Testis (tissue), 3 donors: ENCODE measurements around the gene PPP1R37. TPM values are rescaled to one million over a fixed set of nuclear protein-coding genes. Genes with fewer than 3 reads are reported as not detected.

ENCODE experiments used
- DNase-seq: peaks from one replicate; pipeline ENCODE4 v3.0.0-alpha.2; 2019
- H3K27ac ChIP-seq, 2 donors: fragments of 200-600 bp; sonication (generic); one replicate each; pipeline ENCODE4 v1.5.1; 2019
- H3K27me3 ChIP-seq: fragments of 200-600 bp; sonication (generic); one replicate; pipeline ENCODE4 v1.5.1; 2019
- H3K36me3 ChIP-seq: fragments of 200-600 bp; sonication (generic); one replicate; pipeline ENCODE4 v1.5.1; 2017; ENCODE audit warnings: low read depth; ENCODE audit errors: missing control alignments
- H3K4me1 ChIP-seq: fragments of 200-600 bp; sonication (generic); one replicate; pipeline ENCODE4 v1.5.1; 2019
- H3K4me3 ChIP-seq, 2 donors: fragments of 200-600 bp; sonication (generic); one replicate each; pipeline ENCODE4 v1.5.1; 2017 to 2019
- H3K9me3 ChIP-seq: fragments of 200-600 bp; sonication (generic); one replicate; pipeline ENCODE4 v1.5.1; 2017
- CTCF ChIP-seq, 3 experiments: fragments of 450-650 bp in 2 of 3; fragments of 200-600 bp in 1 of 3; sonication (generic) in 1 of 3; IDR thresholded peaks; one replicate each; pipeline ENCODE4 v1.5.1; 2016 to 2019; ENCODE audit warnings: antibody characterized with exemption in 3 of 3, mild to moderate bottlenecking in 2 of 3, moderate library complexity in 1 of 3
- POLR2A ChIP-seq: fragments of 450-650 bp; IDR thresholded peaks from one replicate; pipeline ENCODE4 v1.6.1; 2017; ENCODE audit warnings: antibody characterized with exemption, mild to moderate bottlenecking, moderate library complexity
- WGBS, 2 donors: methylation state at CpG; one replicate each; pipeline ENCODE4 v1.1.5; 2018; 5-methylcytosine and 5-hydroxymethylcytosine counted together
- intact Hi-C: fragments of 100-400 bp; cut with DNase I; formaldehyde crosslinking; loops from one replicate; pipeline ENCODE4 v1.15.1; 2023; ENCODE audit warnings: low total_unique reads
- polyA plus RNA-seq: library from polyadenylated mRNA; stranded (reverse); fragments of 350-450 nt; fragmentation: Illumina TruSeq; extraction: RNeasy Lipid Tissue Mini Kit (QIAGEN cat#74804); gene quantifications from one replicate; pipeline ENCODE4 v1.2.3, GENCODE V29; 2014; ENCODE audit warnings: low read depth, low replicate concordance; ENCODE audit not compliant: insufficient read depth
- total RNA-seq, 2 donors: library from RNA; depleted of rRNA; stranded (reverse); fragments of >200 nt; gene quantifications; one replicate each; pipeline ENCODE4 v1.2.3, GENCODE V29; 2016

Gene PPP1R37
- total and polyA plus RNA-seq, 3 donors from 2014 or later = 28.5 to 83.0 (median 82.5) TPM

GRCh38 chr19:45074744-45075300, 18.2 kb upstream of the PPP1R37 start:
- TF ChIP-seq POLR2A (no peak), CTCF (IDR thresholded peaks at IDR 0.05) (no peak)
- H3K4me3 ChIP-seq = no peak overlapping the region
- 73 to 88% methylated on average over 4 to 11 of the region's 11 CpGs for WGBS, 2 donors
- intact Hi-C loops = no loop called here
- H3K27ac ChIP-seq = no peak overlapping the region
- DNase-seq = no peak
- H3K27me3 ChIP-seq = no peaks in the 10 kb centered on the region
- no peaks in the 10 kb centered on the region for H3K36me3 ChIP-seq
- peaks cover 16% of the 10 kb centered on the region for H3K4me1 ChIP-seq
- no peaks in the 10 kb centered on the region for H3K9me3 ChIP-seq

GRCh38 chr19:45075301-45076028, 17.5 kb upstream of the PPP1R37 start:
- TF ChIP-seq POLR2A (no peak), CTCF (IDR thresholded peaks at IDR 0.05) (no peak)
- H3K9me3 ChIP-seq = no peaks in the 10 kb centered on the region
- peaks cover 21% of the 10 kb centered on the region for H3K4me1 ChIP-seq
- H3K4me3 ChIP-seq = peak overlapping the region; percentile 46 to 55
- intact Hi-C loops = no loop called here
- WGBS, 2 donors = 27 to 33% methylated on average over 14 to 26 of the region's 26 CpGs
- no peaks in the 10 kb centered on the region for H3K27me3 ChIP-seq
- DNase-seq = peak; percentile 35
- no peaks in the 10 kb centered on the region for H3K36me3 ChIP-seq
- no peak overlapping the region for H3K27ac ChIP-seq

- no peaks in the 10 kb centered on the region for H3K9me3 ChIP-seq
- H3K4me1 ChIP-seq = peaks cover 23% of the 10 kb centered on the region
- H3K27me3 ChIP-seq = no peaks in the 10 kb centered on the region
- 4 to 5% methylated on average over 11 to 51 of the region's 81 CpGs for WGBS, 2 donors
- no peaks in the 10 kb centered on the region for H3K36me3 ChIP-seq
- H3K4me3 ChIP-seq = peak within 1 kb of the TSS; percentile 46 to 55
- DNase-seq = peak; percentile 70
- no peak for TF ChIP-seq POLR2A
- TF ChIP-seq CTCF (IDR thresholded peaks at IDR 0.05) = no peak
- no peak within 1 kb of the TSS for H3K27ac ChIP-seq
- intact Hi-C loops = no loop called here
Observed at GRCh38 chr19:45076029-45076850, 16.7 kb upstream of the PPP1R37 start, which contains the start of gene ZNF296. TSS of gene ZNF296 (minus strand) at chr19:45076478. CDS start at chr19:45076373, 105 bp downstream.

- intact Hi-C loops = no loop called here
- Histone ChIP-seq H3K9me3 (no peaks in the 10 kb centered on the region), H3K27ac (no peak overlapping the region), H3K27me3 (no peaks in the 10 kb centered on the region), H3K36me3 (no peaks in the 10 kb centered on the region), H3K4me1 (peaks cover 23% of the 10 kb centered on the region), H3K4me3 (no peak overlapping the region)
- TF ChIP-seq CTCF (IDR thresholded peaks at IDR 0.05) = no peak
- TF ChIP-seq POLR2A = no peak
- DNase-seq = no peak
- 61 to 68% methylated on average over 15 of the region's 15 CpGs for WGBS, 2 donors
Observed at GRCh38 chr19:45076851-45077730, 15.9 kb upstream of the PPP1R37 start.
